SU-DHL-6 (cell line): ENCODE results near the gene AMBP.
"Not testable (repeated sequence)": the region's sequence is repeated elsewhere in the genome, so short reads cannot be mapped to it uniquely, and the experiment has no call there.

Source experiments
- CTCF ChIP-seq: fragments of 200-600 bp; sonication (generic); IDR thresholded peaks from one replicate; pipeline ENCODE4 v1.5.1; 2017; ENCODE audit warnings: antibody characterized with exemption, mild to moderate bottlenecking, low read length, moderate library complexity; ENCODE audit not compliant: insufficient read depth, poor library complexity, severe bottlenecking
- EZH2phosphoT487 ChIP-seq: fragments of 200-600 bp; sonication (generic), shearing (Covaris generic); conservative IDR thresholded peaks from 2 replicates; pipeline ENCODE4 v1.6.1; 2018; ENCODE audit warnings: mild to moderate bottlenecking, antibody characterized with exemption, low read length, moderate library complexity, mixed read lengths

- not testable (repeated sequence) for TF ChIP-seq CTCF, EZH2phosphoT487
These were observed 34.4 kb downstream of the AMBP start for GRCh38 chr9:114043660-114044059.
